Measurements from ENCODE around the gene ULK3.

GRCh38 chr15:74885461-74885860, 42.5 kb upstream of the ULK3 start:
- no peak for TF ChIP-seq CTCF (IDR thresholded peaks at IDR 0.05; ENCODE audit: borderline replicate concordance, extremely low read depth, low read length, poor library complexity, severe bottlenecking)
- TF ChIP-seq EZH2 (IDR thresholded peaks at IDR 0.05; ENCODE audit: borderline replicate concordance, low read depth, low read length, severe bottlenecking), result no peak
